A673 (cell line): Measurements from ENCODE around the gene SI. TPM values are rescaled to one million over a fixed set of nuclear protein-coding genes. Genes with fewer than 3 reads are reported as not detected.

Source experiments
- BruUV-seq: library from RNA; stranded (reverse); fragments of 400-500 nt; replicated peaks from 2 replicates; lab custom pipeline; 2021; lab: Mats Ljungman, UMichigan
- CTCF ChIA-PET: fragments of 300-600 bp; sonication (Branson Sonifier 250); formaldehyde crosslinking; loops from one replicate; lab custom pipeline; 2022; ENCODE audit warnings: antibody characterized with exemption; lab: Charles Lee
- POLR2A ChIA-PET: fragments of 300-600 bp; sonication (Branson Sonifier 250); formaldehyde crosslinking; loops from one replicate; lab custom pipeline; 2022; ENCODE audit warnings: antibody characterized with exemption; ENCODE audit not compliant: low non-redundant PET; lab: Charles Lee
- DNase-seq: peaks from one replicate; pipeline ENCODE4 v3.0.0-alpha.2; 2015; ENCODE audit warnings: low spot score
- H3K27ac ChIP-seq: fragments of 200-600 bp; sonication (generic); 2 replicates; pipeline ENCODE4 v1.5.1; 2016; ENCODE audit warnings: mixed run types, low read depth, mild to moderate bottlenecking, mixed read lengths, antibody characterized with exemption, low read length; ENCODE audit not compliant: poor library complexity, severe bottlenecking
- H3K27me3 ChIP-seq: fragments of 200-600 bp; sonication (generic); replicated peaks from 2 replicates; pipeline ENCODE4 v1.6.1; 2017; ENCODE audit warnings: mixed run types, low read depth, mild to moderate bottlenecking, mixed read lengths, antibody characterized with exemption, low read length; ENCODE audit not compliant: insufficient read depth, poor library complexity
- H3K36me3 ChIP-seq: fragments of 200-600 bp; sonication (generic); 2 replicates; pipeline ENCODE4 v1.6.1; 2016; ENCODE audit warnings: mixed run types, mild to moderate bottlenecking, mixed read lengths, antibody characterized with exemption, low read length; ENCODE audit not compliant: insufficient read depth, poor library complexity, severe bottlenecking
- H3K4me1 ChIP-seq: fragments of 200-600 bp; sonication (generic); 2 replicates; pipeline ENCODE4 v1.6.1; 2017; ENCODE audit warnings: mixed run types, mild to moderate bottlenecking, mixed read lengths, antibody characterized with exemption, low read length; ENCODE audit not compliant: insufficient read depth, poor library complexity, severe bottlenecking
- H3K4me3 ChIP-seq: fragments of 200-600 bp; sonication (generic); 2 replicates; pipeline ENCODE4 v1.5.1; 2016; ENCODE audit warnings: low read depth, mixed run types, mild to moderate bottlenecking, mixed read lengths, low read length; ENCODE audit not compliant: poor library complexity, severe bottlenecking
- H3K9me3 ChIP-seq: fragments of 200-600 bp; sonication (generic); 2 replicates; pipeline ENCODE4 v1.6.1; 2016; ENCODE audit warnings: mixed run types, low read depth, mild to moderate bottlenecking, mixed read lengths, antibody characterized with exemption, low read length; ENCODE audit not compliant: poor library complexity, severe bottlenecking
- CTCF ChIP-seq: fragments of 300-800, 200-600 bp; sonication (generic); conservative IDR thresholded peaks from 2 replicates; pipeline ENCODE4 v1.5.1; 2017; ENCODE audit warnings: low read depth, mild to moderate bottlenecking, antibody characterized with exemption, low read length, moderate library complexity, mixed read lengths
- EZH2 ChIP-seq: fragments of 200-600 bp; sonication (generic); IDR thresholded peaks from 2 replicates; pipeline ENCODE4 v1.6.1; 2017; ENCODE audit warnings: borderline replicate concordance, low read depth, mild to moderate bottlenecking, mixed read lengths, antibody characterized with exemption, low read length; ENCODE audit not compliant: poor library complexity, severe bottlenecking
- intact Hi-C: fragments of 100-400 bp; cut with micrococcal nuclease; formaldehyde crosslinking; loops from one replicate; pipeline ENCODE4 v1.10.0; 2022; ENCODE audit not compliant: unreplicated experiment
- total RNA-seq: library from RNA; stranded (reverse); gene quantifications from 2 replicates; pipeline ENCODE4 v1.2.3, GENCODE V29; 2021

SI gene
- total RNA-seq, 1 experiment from 2014 or later: not detected

GRCh38 chr3:165040186-165040585 lies 38.1 kb downstream of the SI start:
- BruUV-seq: no TSS peak
- Histone ChIP-seq H3K36me3 (no peaks in the 10 kb centered on the region), H3K4me3 (no peak overlapping the region), H3K27ac (no peak overlapping the region), H3K27me3 (no peaks in the 10 kb centered on the region), H3K9me3 (no peaks in the 10 kb centered on the region), H3K4me1 (no peaks in the 10 kb centered on the region)
- ChIA-PET POLR2A (no interaction called here), CTCF (no interaction called here)
- DNase-seq: no peak
- intact Hi-C loops: no loop called here
- TF ChIP-seq EZH2 (no peak), CTCF (no peak)

GRCh38 chr3:165011557-165011956 lies 66.7 kb downstream of the SI start:
- TF ChIP-seq CTCF (no peak), EZH2 (no peak)
- BruUV-seq: no TSS peak
- H3K36me3 ChIP-seq: no peaks in the 10 kb centered on the region
- H3K9me3 ChIP-seq: no peaks in the 10 kb centered on the region
- ChIA-PET POLR2A (no interaction called here), CTCF (no interaction called here)
- DNase-seq: no peak
- H3K4me1 ChIP-seq: no peaks in the 10 kb centered on the region
- no peaks in the 10 kb centered on the region for H3K27me3 ChIP-seq
- no peak overlapping the region for H3K4me3 ChIP-seq
- intact Hi-C loops: no loop called here
- H3K27ac ChIP-seq: no peak overlapping the region

- Histone ChIP-seq H3K27ac (no peak overlapping the region), H3K36me3 (no peaks in the 10 kb centered on the region), H3K9me3 (no peaks in the 10 kb centered on the region), H3K4me1 (no peaks in the 10 kb centered on the region), H3K4me3 (no peak overlapping the region), H3K27me3 (no peaks in the 10 kb centered on the region)
- no peak for TF ChIP-seq CTCF
- TF ChIP-seq EZH2: no peak
- no peak for DNase-seq
- BruUV-seq: no TSS peak
- intact Hi-C loops: no loop called here
- POLR2A ChIA-PET: no interaction called here
- CTCF ChIA-PET: no interaction called here
These were observed 93.3 kb downstream of the SI start for GRCh38 chr3:164984947-164985346.
